ENCODE data around the gene PPM1M. TPM values are rescaled to one million over a fixed set of nuclear protein-coding genes. Genes with fewer than 3 reads are reported as not detected.

Gene PPM1M
- polyA plus RNA-seq, 1 donor from 2014 or later = 1.1 TPM

DNA sequence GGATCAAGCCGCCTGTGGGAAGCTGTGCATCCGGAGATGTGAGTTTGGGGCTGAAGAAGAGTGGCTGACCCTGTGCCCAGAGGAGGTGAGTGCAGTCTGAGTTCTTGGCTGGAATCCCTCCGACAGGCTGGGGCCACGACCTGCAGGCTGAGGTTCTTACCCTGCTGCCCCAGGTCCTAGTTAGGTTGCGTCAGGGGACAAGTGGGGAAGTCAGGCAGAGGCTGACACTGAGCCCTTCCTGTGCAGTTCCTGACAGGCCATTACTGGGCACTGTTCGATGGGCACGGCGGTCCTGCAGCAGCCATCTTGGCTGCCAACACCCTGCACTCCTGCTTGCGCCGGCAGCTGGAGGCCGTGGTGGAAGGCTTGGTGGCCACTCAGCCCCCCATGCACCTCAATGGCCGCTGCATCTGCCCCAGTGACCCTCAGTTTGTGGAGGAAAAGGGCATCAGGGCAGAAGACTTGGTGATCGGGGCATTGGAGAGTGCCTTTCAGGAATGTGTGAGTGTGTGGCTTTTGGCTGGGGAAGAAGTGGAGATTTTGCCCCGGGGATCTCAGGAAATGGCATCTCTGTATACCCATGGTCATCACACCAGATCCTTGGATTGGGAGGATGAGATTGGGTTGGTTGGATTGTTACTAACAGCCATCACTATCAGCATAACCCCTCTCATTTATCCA is 1.3 kb downstream of the PPM1M start:
- Histone ChIP-seq H3K4me3 (ENCODE audit: low read length) (no peak overlapping the region), H3K9me2 (ENCODE audit: insufficient read depth, low read length) (no peaks in the 10 kb centered on the region), H3F3A (ENCODE audit: insufficient read depth, low read length, poor library complexity, severe bottlenecking) (no peaks in the 10 kb centered on the region), H3K9me3 (ENCODE audit: low read length) (no peaks in the 10 kb centered on the region), H3K27me3 (ENCODE audit: insufficient read depth, low read depth, low read length) (peaks cover 35% of the 10 kb centered on the region), H3K79me2 (replicated peaks; ENCODE audit: insufficient read depth, low read length) (no peaks in the 10 kb centered on the region), H4K20me1 (ENCODE audit: insufficient read depth) (no peaks in the 10 kb centered on the region), H3K4me2 (ENCODE audit: low read length) (no peak overlapping the region), H3K9ac (ENCODE audit: low read length) (no peak overlapping the region), H3K36me3 (ENCODE audit: insufficient read depth, low read length) (no peaks in the 10 kb centered on the region), H2AFZ (ENCODE audit: low read depth, low read length) (no peak overlapping the region), H3K27ac (ENCODE audit: low read length) (no peak overlapping the region)
- TF ChIP-seq EZH2 (IDR thresholded peaks at IDR 0.05; ENCODE audit: borderline replicate concordance, insufficient read depth, low read length, poor library complexity, severe bottlenecking) (no peak), RAD21 (conservative IDR thresholded peaks at IDR 0.05) (no peak), REST (IDR thresholded peaks at IDR 0.05; ENCODE audit: borderline replicate concordance) (no peak), CTCF (IDR thresholded peaks at IDR 0.05; ENCODE audit: poor library complexity, severe bottlenecking) (no peak), TAF1 (IDR thresholded peaks at IDR 0.05; ENCODE audit: low read depth) (no peak)

GRCh38 chr3:52247409-52248164 is 2.0 kb downstream of the PPM1M start:
- TF ChIP-seq TAF1 (IDR thresholded peaks at IDR 0.05; ENCODE audit: low read depth) = no peak
- TF ChIP-seq CTCF (IDR thresholded peaks at IDR 0.05; ENCODE audit: poor library complexity, severe bottlenecking) = no peak
- no peak for TF ChIP-seq EZH2 (IDR thresholded peaks at IDR 0.05; ENCODE audit: borderline replicate concordance, insufficient read depth, low read length, poor library complexity, severe bottlenecking)
- no peak for TF ChIP-seq RAD21 (conservative IDR thresholded peaks at IDR 0.05)
- TF ChIP-seq MXI1 (conservative IDR thresholded peaks at IDR 0.05; ENCODE audit: poor library complexity, severe bottlenecking) = no peak
- no peak for TF ChIP-seq SMC3 (conservative IDR thresholded peaks at IDR 0.05; ENCODE audit: poor library complexity)
- TF ChIP-seq EP300 (conservative IDR thresholded peaks at IDR 0.05; ENCODE audit: poor library complexity, severe bottlenecking) = no peak
- TF ChIP-seq POLR2AphosphoS5 (IDR thresholded peaks at IDR 0.05) = no peak
- no peak for TF ChIP-seq REST (IDR thresholded peaks at IDR 0.05; ENCODE audit: borderline replicate concordance)
- no peak overlapping the region for H2AFZ ChIP-seq (ENCODE audit: low read depth, low read length)
- H3K9me3 ChIP-seq (ENCODE audit: low read length) = no peaks in the 10 kb centered on the region
- H3K4me2 ChIP-seq (ENCODE audit: low read length) = no peak overlapping the region
- no peaks in the 10 kb centered on the region for H3K36me3 ChIP-seq (ENCODE audit: insufficient read depth, low read length)
- H3K9ac ChIP-seq (ENCODE audit: low read length) = no peak overlapping the region
- no peak overlapping the region for H3K27ac ChIP-seq (ENCODE audit: low read length)
- no peaks in the 10 kb centered on the region for H3K79me2 ChIP-seq (replicated peaks; ENCODE audit: insufficient read depth, low read length)
- peaks cover 35% of the 10 kb centered on the region for H3K27me3 ChIP-seq (ENCODE audit: insufficient read depth, low read depth, low read length)
- H3K4me3 ChIP-seq (ENCODE audit: low read length) = no peak overlapping the region
- H3F3A ChIP-seq (ENCODE audit: insufficient read depth, low read length, poor library complexity, severe bottlenecking) = no peaks in the 10 kb centered on the region
- H4K20me1 ChIP-seq (ENCODE audit: insufficient read depth) = no peaks in the 10 kb centered on the region
- no peaks in the 10 kb centered on the region for H3K9me2 ChIP-seq (ENCODE audit: insufficient read depth, low read length)
